ENCODE data around the gene ATP1B1.
"Not testable (repeated sequence)": the region's sequence is repeated elsewhere in the genome, so short reads cannot be mapped to it uniquely, and the experiment has no call there.

The ATP1B1 gene

GRCh38 chr1:169115891-169116585 lies 9.5 kb downstream of the ATP1B1 start:
- peak; percentile 41 for DNase-seq (ENCODE audit: low read depth, low spot score)

GRCh38 chr1:169117014-169117413 lies 10.5 kb downstream of the ATP1B1 start:
- DNase-seq (ENCODE audit: low read depth, low spot score): no peak

- no peak for DNase-seq (ENCODE audit: low read depth, low spot score)
Measured at GRCh38 chr1:169117599-169117998, 11.1 kb downstream of the ATP1B1 start.

- DNase-seq (ENCODE audit: low read depth, low spot score): no peak
Measured at GRCh38 chr1:169118227-169118626, 11.7 kb downstream of the ATP1B1 start.

- no peak for DNase-seq (ENCODE audit: low read depth, low spot score)
Measured at GRCh38 chr1:169119405-169119804, 12.9 kb downstream of the ATP1B1 start.

- no peak for DNase-seq (ENCODE audit: low read depth, low spot score)
Measured at GRCh38 chr1:169120066-169120465, 13.6 kb downstream of the ATP1B1 start.

GRCh38 chr1:169121146-169121923 lies 14.8 kb downstream of the ATP1B1 start:
- no peak for DNase-seq (ENCODE audit: low read depth, low spot score)

- DNase-seq (ENCODE audit: low read depth, low spot score): no peak
Measured at GRCh38 chr1:169122976-169123375, 16.5 kb downstream of the ATP1B1 start.

GRCh38 chr1:169124459-169124858 lies 18.0 kb downstream of the ATP1B1 start:
- no peak for DNase-seq (ENCODE audit: low read depth, low spot score)

GRCh38 chr1:169125597-169125996 lies 19.1 kb downstream of the ATP1B1 start:
- not testable (repeated sequence) for DNase-seq (ENCODE audit: low read depth, low spot score)

GRCh38 chr1:169126335-169126734 lies 19.8 kb downstream of the ATP1B1 start:
- DNase-seq (ENCODE audit: low read depth, low spot score): no peak

GRCh38 chr1:169127305-169127704 lies 20.8 kb downstream of the ATP1B1 start:
- no peak for DNase-seq (ENCODE audit: low read depth, low spot score)

GRCh38 chr1:169128562-169128961 lies 22.1 kb downstream of the ATP1B1 start:
- DNase-seq (ENCODE audit: low read depth, low spot score): no peak

- DNase-seq (ENCODE audit: low read depth, low spot score): no peak
Measured at GRCh38 chr1:169129109-169129784, 22.8 kb downstream of the ATP1B1 start.

GRCh38 chr1:169130683-169131082 lies 24.2 kb downstream of the ATP1B1 start:
- no peak for DNase-seq (ENCODE audit: low read depth, low spot score)

- DNase-seq (ENCODE audit: low read depth, low spot score): no peak
Measured at GRCh38 chr1:169132512-169133227, 26.2 kb downstream of the ATP1B1 start.

GRCh38 chr1:169133228-169133576 lies 26.7 kb downstream of the ATP1B1 start:
- DNase-seq (ENCODE audit: low read depth, low spot score): no peak

- no peak for DNase-seq (ENCODE audit: low read depth, low spot score)
Measured at GRCh38 chr1:169133801-169134502, 27.5 kb downstream of the ATP1B1 start.

GRCh38 chr1:169137357-169137756 lies 30.9 kb downstream of the ATP1B1 start:
- no peak for DNase-seq (ENCODE audit: low read depth, low spot score)

- no peak for DNase-seq (ENCODE audit: low read depth, low spot score)
Measured at GRCh38 chr1:169138866-169139670, 32.6 kb downstream of the ATP1B1 start.

GRCh38 chr1:169141356-169141755 lies 34.9 kb downstream of the ATP1B1 start:
- DNase-seq (ENCODE audit: low read depth, low spot score): no peak

Data from ELF-1 (cell line).